OCI-LY1 (cell line): ENCODE results near the gene CEP128.

Source experiments
- H2AFZ ChIP-seq: fragments of 200-600 bp; sonication (generic), shearing (Covaris generic); 2 replicates; pipeline ENCODE4 v1.6.0; 2014; ENCODE audit warnings: antibody characterized with exemption, mild to moderate bottlenecking, low read length
- H3F3A ChIP-seq: fragments of 200-600 bp; sonication (generic), shearing (Covaris generic); 2 replicates; pipeline ENCODE4 v1.6.0; 2014; ENCODE audit warnings: mild to moderate bottlenecking, antibody characterized with exemption, low read length, moderate library complexity; ENCODE audit not compliant: insufficient read depth
- H3K27ac ChIP-seq: fragments of 200-600 bp; sonication (generic); 2 replicates; pipeline ENCODE4 v1.5.1; 2014; ENCODE audit warnings: low read length, mixed run types, mild to moderate bottlenecking, low read depth; ENCODE audit not compliant: poor library complexity, severe bottlenecking
- H3K27me3 ChIP-seq: fragments of 200-600 bp; sonication (generic); 2 replicates; pipeline ENCODE4 v1.6.0; 2014; ENCODE audit warnings: antibody characterized with exemption, mild to moderate bottlenecking, low read length, moderate library complexity; ENCODE audit not compliant: insufficient read depth
- H3K36me3 ChIP-seq: fragments of 200-600 bp; sonication (generic); 2 replicates; pipeline ENCODE4 v1.6.1; 2014; ENCODE audit warnings: mild to moderate bottlenecking, antibody characterized with exemption, low read length, moderate library complexity, mixed read lengths; ENCODE audit not compliant: insufficient read depth
- H3K4me1 ChIP-seq: fragments of 200-600 bp; sonication (generic); 2 replicates; pipeline ENCODE4 v1.5.1; 2014; ENCODE audit warnings: mild to moderate bottlenecking, low read length, moderate library complexity; ENCODE audit not compliant: insufficient read depth, severe bottlenecking
- H3K4me2 ChIP-seq: fragments of 200-600 bp; sonication (generic), shearing (Covaris generic); 2 replicates; pipeline ENCODE4 v1.6.1; 2014; ENCODE audit warnings: low read length
- H3K4me3 ChIP-seq: fragments of 200-600 bp; sonication (generic); 2 replicates; pipeline ENCODE4 v1.5.1; 2014; ENCODE audit warnings: low read length, low read depth, mild to moderate bottlenecking, mixed read lengths; ENCODE audit not compliant: poor library complexity, severe bottlenecking
- H3K79me2 ChIP-seq: fragments of 200-600 bp; shearing (Covaris generic); 2 replicates; pipeline ENCODE4 v1.6.1; 2016; ENCODE audit warnings: mixed run types, low read length, mixed read lengths; ENCODE audit not compliant: insufficient read depth
- H3K9ac ChIP-seq: fragments of 200-600 bp; sonication (generic), shearing (Covaris generic); 2 replicates; pipeline ENCODE4 v1.6.1; 2014; ENCODE audit warnings: mild to moderate bottlenecking, low read length, mixed read lengths
- H3K9me2 ChIP-seq: fragments of 200-600 bp; sonication (generic), shearing (Covaris generic); 2 replicates; pipeline ENCODE4 v1.6.1; 2014; ENCODE audit warnings: low read depth, mild to moderate bottlenecking, low read length, mixed read lengths
- H3K9me3 ChIP-seq: fragments of 200-600 bp; shearing (Covaris generic); 2 replicates; pipeline ENCODE4 v1.6.1; 2014; ENCODE audit warnings: low read length, mixed read lengths
- H4K20me1 ChIP-seq: fragments of 200-600 bp; sonication (generic), shearing (Covaris generic); 2 replicates; pipeline ENCODE4 v1.6.0; 2016; ENCODE audit warnings: mild to moderate bottlenecking, low read length; ENCODE audit not compliant: insufficient read depth
- EZH2 ChIP-seq: fragments of 200-600 bp; sonication (generic), shearing (Covaris generic); IDR thresholded peaks from 2 replicates; pipeline ENCODE4 v1.8.0; 2017; ENCODE audit warnings: borderline replicate concordance, mixed run types, mild to moderate bottlenecking, antibody characterized with exemption, low read length, moderate library complexity, mixed read lengths
- TF ChIP-seq, protein P1 (sequence below): fragments of 200-600 bp; sonication (generic), shearing (Covaris generic); IDR thresholded peaks from 2 replicates; pipeline ENCODE4 v1.5.1; 2017; ENCODE audit warnings: mild to moderate bottlenecking, antibody characterized with exemption, low read length, moderate library complexity, mixed read lengths

CEP128 gene

DNA sequence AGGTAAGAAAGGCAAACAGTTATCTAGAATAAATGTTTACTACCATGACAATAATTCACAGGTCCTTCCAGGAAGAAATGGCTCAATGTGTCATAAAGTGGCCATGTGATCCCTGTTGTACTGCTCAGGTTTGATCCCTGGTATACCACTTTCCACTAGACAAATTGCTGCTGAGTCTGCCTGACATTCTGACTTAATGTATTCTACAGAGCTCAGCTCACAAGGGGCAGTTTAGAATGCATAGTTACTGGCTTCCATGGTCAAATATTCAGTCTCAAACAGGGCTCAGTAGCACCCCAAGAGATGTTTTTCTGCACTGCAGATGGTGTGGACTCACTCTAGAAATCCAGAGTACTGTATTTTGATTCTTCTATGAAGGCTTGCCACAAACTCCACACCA, 35.7 kb upstream of the CEP128 start:
- Histone ChIP-seq H3K4me2 (no peak overlapping the region), H3F3A (no peaks in the 10 kb centered on the region), H2AFZ (no peak overlapping the region)

DNA sequence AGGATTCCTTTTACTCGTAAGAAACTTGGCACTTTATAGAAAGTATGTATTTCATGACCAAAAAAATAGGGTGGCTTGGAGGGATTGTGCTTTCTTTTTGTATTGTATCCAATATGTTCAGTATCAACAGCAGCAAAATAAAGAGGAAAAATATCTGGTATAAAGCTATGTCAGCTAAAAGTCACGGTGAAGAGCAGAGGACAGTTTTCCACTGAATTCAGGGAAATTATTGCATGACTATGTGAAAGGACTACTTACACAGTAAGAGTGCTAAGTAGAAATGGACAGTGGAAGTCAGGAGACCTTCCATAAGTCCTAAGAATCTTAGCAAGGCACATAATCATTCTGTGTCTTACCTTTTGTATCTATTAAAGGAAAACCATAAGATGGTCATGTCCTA, 33.1 kb upstream of the CEP128 start:
- H4K20me1 ChIP-seq = no peaks in the 10 kb centered on the region
- no peaks in the 10 kb centered on the region for H3K79me2 ChIP-seq
- H3K9me3 ChIP-seq = no peaks in the 10 kb centered on the region
- no peaks in the 10 kb centered on the region for H3F3A ChIP-seq
- no peak overlapping the region for H3K9ac ChIP-seq
- no peak overlapping the region for H3K4me3 ChIP-seq
- no peak overlapping the region for H3K27ac ChIP-seq
- no peaks in the 10 kb centered on the region for H3K36me3 ChIP-seq
- H3K9me2 ChIP-seq = no peaks in the 10 kb centered on the region
- TF ChIP-seq EZH2 = no peak
- TF ChIP-seq, protein P1, sequence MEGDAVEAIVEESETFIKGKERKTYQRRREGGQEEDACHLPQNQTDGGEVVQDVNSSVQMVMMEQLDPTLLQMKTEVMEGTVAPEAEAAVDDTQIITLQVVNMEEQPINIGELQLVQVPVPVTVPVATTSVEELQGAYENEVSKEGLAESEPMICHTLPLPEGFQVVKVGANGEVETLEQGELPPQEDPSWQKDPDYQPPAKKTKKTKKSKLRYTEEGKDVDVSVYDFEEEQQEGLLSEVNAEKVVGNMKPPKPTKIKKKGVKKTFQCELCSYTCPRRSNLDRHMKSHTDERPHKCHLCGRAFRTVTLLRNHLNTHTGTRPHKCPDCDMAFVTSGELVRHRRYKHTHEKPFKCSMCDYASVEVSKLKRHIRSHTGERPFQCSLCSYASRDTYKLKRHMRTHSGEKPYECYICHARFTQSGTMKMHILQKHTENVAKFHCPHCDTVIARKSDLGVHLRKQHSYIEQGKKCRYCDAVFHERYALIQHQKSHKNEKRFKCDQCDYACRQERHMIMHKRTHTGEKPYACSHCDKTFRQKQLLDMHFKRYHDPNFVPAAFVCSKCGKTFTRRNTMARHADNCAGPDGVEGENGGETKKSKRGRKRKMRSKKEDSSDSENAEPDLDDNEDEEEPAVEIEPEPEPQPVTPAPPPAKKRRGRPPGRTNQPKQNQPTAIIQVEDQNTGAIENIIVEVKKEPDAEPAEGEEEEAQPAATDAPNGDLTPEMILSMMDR = no peak
- no peaks in the 10 kb centered on the region for H3K27me3 ChIP-seq
- H3K4me1 ChIP-seq = peaks cover 12% of the 10 kb centered on the region
- H3K4me2 ChIP-seq = no peak overlapping the region
- H2AFZ ChIP-seq = no peak overlapping the region

More for the DNA sequence above, 35.7 kb upstream of the CEP128 start:
- H3K9me3 ChIP-seq = no peaks in the 10 kb centered on the region
- no peaks in the 10 kb centered on the region for H3K9me2 ChIP-seq
- no peak overlapping the region for H3K27ac ChIP-seq
- no peaks in the 10 kb centered on the region for H3K79me2 ChIP-seq
- TF ChIP-seq, protein P1 = peak; percentile 37; the same call in 1 of the 2 replicates
- no peak for TF ChIP-seq EZH2
- H4K20me1 ChIP-seq = no peaks in the 10 kb centered on the region
- peaks cover 12% of the 10 kb centered on the region for H3K4me1 ChIP-seq
- no peak overlapping the region for H3K9ac ChIP-seq
- no peaks in the 10 kb centered on the region for H3K27me3 ChIP-seq
- H3K4me3 ChIP-seq = no peak overlapping the region
- no peaks in the 10 kb centered on the region for H3K36me3 ChIP-seq

DNA sequence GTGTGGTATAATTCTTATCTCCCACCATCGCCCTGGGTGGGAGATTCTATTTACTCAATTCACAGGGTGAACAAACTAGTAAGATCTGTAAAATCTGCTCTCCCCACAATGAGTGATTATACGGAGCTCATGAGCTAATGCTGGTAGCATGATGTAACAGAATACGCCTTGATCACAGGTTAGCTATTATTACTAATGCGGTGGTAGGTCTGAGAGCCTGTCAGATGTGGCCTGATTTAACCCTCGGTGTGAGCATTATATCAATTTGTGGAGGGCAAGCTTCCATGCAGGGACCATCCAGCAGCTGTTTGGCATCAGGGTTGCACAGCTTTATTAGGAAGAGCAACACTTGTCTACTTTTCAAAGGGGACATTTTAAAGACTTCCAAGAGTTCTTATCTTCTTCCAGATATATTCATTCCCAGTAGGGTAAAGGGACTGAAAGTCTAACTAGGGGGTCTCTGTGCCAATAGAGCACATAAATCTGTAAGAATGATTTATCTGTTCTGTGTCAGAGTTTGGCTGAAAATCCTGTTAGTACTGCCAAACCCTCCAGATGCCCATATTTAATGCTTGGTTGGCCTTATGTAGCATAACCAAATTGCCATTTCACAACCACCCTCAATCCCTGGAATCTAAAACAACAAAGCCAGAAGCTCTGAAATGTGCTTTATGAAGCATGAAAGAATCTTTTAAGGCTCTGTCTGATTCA, 32.5 kb upstream of the CEP128 start:
- H3K27ac ChIP-seq = no peak overlapping the region
- H4K20me1 ChIP-seq = no peaks in the 10 kb centered on the region
- H3K79me2 ChIP-seq = no peaks in the 10 kb centered on the region
- H3K9me3 ChIP-seq = no peaks in the 10 kb centered on the region
- H3K9me2 ChIP-seq = no peaks in the 10 kb centered on the region
- no peaks in the 10 kb centered on the region for H3K36me3 ChIP-seq
- H3K4me3 ChIP-seq = no peak overlapping the region
- TF ChIP-seq, protein P1 = no peak
- no peak for TF ChIP-seq EZH2
- no peak overlapping the region for H2AFZ ChIP-seq
- no peak overlapping the region for H3K4me2 ChIP-seq
- no peaks in the 10 kb centered on the region for H3K27me3 ChIP-seq
- no peak overlapping the region for H3K9ac ChIP-seq
- H3F3A ChIP-seq = no peaks in the 10 kb centered on the region
- H3K4me1 ChIP-seq = peaks cover 12% of the 10 kb centered on the region
